ENCODE data around the gene ISYNA1.
A peak's percentile ranks its signal among the peaks of the same experiment; 100 is the strongest.
"Not testable (repeated sequence)": the region's sequence is repeated elsewhere in the genome, so short reads cannot be mapped to it uniquely, and the experiment has no call there.

ISYNA1 gene

DNA sequence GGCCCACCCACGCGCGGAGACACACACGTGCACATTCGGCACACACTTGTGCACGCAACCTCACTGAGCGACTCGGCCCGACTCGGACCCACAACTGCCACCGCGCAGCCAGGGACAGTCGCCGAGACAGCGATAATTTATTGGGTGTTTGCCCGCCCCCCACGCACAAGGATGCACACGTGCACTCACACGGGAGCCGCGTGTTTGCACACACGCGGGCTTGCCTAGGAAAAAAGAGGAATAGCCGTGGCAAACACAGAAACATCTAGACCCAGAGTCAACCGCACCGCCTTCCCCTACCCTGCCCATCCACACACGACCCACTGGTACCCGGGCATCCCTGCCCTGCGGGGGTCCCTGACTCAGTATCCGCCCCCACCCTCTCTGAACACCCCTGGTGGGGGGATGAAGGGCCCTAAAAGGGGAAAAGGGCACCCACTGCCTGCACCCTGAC lies 19.9 kb downstream of the ISYNA1 start:
- DNase-seq, result no peak

DNA sequence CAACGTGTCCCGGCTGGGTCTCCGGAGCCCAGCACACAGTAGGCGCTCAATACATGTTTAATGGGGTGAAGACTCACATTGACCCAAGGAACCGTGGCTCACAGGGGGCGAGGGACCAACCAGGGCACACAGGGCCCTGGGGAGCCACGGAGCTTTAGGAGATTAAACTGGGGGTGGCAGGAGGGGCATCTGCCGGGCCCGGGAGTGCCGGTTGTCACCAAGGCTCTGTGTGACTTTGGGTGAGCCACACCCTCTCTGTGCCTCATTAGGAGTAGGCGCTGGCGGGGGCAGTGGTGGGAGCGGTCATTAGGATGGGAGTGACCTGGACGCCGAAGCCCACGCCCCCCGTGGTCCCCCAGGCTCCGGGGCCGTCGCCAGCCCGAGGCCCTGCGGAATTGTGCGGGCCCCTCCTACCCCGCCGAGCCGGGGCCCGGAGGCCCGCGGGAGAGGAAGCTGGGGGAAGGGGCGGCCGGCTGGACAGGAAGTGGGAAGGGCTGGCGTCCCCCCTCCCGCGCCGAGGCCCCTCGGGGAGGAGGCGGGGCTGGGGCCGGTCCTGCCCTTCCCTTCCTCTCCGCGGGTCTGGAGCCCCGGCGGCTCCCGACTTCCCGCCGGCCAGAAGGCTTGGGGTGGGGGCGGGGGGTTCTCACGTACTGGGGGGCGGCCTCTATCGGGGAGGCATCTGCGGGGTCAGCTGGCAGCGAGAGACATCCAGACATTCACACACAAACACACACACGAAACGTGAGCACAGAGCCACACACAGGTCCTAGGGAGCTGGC lies 20.5 kb downstream of the ISYNA1 start:
- DNase-seq, result peak; percentile 92

GRCh38 chr19:18416778-18417249 lies 21.1 kb downstream of the ISYNA1 start:
- DNase-seq, result peak; percentile 87

DNA sequence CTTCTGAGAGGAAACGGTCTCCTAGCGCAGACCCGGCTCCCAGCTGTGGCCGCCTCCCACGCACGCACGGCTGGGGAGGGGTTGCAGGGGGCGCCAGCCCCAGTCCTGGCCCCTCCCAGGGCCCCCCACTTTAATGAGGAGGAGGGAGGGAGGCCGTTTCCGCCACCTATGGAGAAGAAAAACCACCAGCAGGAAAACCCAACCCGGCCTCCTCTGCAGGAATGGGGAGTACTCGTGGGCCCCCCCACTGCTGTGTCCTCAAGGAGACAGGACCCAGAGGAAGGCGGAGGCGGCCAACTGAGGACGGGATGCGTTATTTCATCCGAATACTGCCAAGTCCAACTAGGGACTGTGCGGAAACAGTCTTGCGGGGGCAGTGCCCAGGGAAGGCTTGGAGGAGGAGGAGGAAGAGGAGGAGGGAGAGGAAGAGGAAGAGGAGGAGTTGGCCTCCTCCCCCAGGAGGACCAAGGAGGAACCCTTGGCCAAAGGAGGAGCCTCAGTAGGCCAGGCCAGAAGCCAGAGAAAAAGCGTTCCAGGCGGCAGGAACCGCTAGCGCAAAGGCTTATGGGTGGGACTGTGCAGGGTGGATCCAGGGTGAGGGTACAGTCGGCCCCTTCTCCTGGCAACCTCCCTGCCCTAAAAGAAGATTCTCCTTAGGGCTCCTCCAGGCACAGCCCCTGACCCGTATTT lies 22.6 kb downstream of the ISYNA1 start:
- DNase-seq, result peak; percentile 82

- no peak for DNase-seq
These were observed 23.3 kb downstream of the ISYNA1 start for GRCh38 chr19:18414504-18415177.

- DNase-seq, result no peak
These were observed 25.2 kb downstream of the ISYNA1 start for GRCh38 chr19:18412610-18413239.

DNA sequence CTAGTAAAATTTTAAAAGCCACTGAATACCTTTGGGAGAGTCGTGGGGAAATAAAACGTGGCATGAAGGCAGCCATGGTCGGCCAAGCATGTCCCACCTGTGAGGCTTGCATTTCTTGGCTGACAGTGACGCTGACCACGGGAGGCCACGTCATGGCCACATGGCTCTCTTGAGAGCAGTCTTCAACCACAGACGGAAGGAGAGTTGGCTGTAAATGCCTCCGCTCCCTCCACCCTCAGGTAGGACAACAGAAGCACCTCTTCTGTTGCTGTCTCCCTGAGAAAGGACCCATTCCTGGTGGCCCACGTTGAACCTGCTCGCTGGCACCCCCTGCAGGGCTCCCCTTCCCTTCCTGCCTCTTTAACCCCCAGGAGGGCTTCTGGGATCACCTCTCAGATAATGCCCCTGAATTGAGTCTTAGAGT lies 29.9 kb downstream of the ISYNA1 start:
- no peak for DNase-seq

- no peak for DNase-seq
These were observed 31.2 kb downstream of the ISYNA1 start for GRCh38 chr19:18406749-18407148.

- DNase-seq, result not testable (repeated sequence)
These were observed 32.2 kb downstream of the ISYNA1 start for GRCh38 chr19:18405754-18406153.

GRCh38 chr19:18402455-18403248 lies 35.3 kb downstream of the ISYNA1 start:
- not testable (repeated sequence) for DNase-seq

GRCh38 chr19:18401580-18402112 lies 36.3 kb downstream of the ISYNA1 start:
- DNase-seq, result peak; percentile 66

DNA sequence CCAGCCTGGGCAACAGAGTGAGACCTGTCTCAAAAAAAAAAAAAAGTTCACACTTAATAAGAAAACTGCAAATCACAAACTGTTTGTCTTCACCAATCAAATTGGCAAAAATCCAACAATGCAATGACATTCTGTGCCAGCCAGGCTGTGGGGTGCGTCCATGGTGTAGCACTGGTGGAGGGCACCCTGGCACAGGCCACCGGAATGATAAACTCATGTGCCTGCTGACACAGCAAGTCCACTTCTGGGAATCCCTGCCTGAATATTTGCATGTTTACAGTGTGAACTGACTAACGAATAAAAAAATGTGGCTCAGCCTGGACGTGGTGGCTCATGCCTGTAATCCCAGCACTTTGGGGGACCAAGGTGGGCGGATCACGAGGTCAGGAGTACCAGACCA lies 38.9 kb downstream of the ISYNA1 start:
- DNase-seq, result no peak

- DNase-seq, result no peak
These were observed 40.4 kb downstream of the ISYNA1 start, which contains the start of gene LRRC25 for GRCh38 chr19:18397242-18398202. Gene LRRC25 (minus strand): TSS chr19:18397622. CDS start chr19:18396963, 659 bp downstream.

- no peak for DNase-seq
These were observed 41.3 kb downstream of the ISYNA1 start for GRCh38 chr19:18396471-18397241.

- no peak for DNase-seq
These were observed 44.1 kb downstream of the ISYNA1 start for GRCh38 chr19:18393836-18394235.

- DNase-seq, result no peak
These were observed 45.0 kb downstream of the ISYNA1 start for GRCh38 chr19:18392926-18393325.

DNA sequence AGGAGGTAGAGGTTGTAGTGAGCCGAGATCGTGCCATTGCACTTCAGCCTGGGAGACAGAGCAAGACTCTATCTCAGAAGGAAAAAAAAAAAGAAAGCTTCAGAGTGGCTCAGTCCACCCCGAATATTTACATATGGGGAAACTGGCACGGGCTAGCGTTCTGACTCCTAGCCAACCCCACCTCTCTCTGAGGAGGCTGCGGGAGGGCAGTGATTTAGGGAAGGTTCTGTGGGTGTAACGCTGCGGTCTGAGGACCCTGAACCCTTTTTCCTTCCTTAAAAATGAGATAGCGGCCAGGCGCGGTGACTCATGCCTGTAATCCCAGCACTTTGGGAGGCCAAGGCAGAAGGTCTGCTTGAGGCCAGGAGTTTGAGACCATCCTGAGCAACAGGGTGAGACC lies 45.5 kb downstream of the ISYNA1 start:
- no peak for DNase-seq

- DNase-seq, result no peak
These were observed 46.3 kb downstream of the ISYNA1 start for GRCh38 chr19:18391509-18392075.
